ENCODE data around the gene PARD6B. TPM values are rescaled to one million over a fixed set of nuclear protein-coding genes. Genes with fewer than 3 reads are reported as not detected.
"Not testable (repeated sequence)": the region's sequence is repeated elsewhere in the genome, so short reads cannot be mapped to it uniquely, and the experiment has no call there.

Gene PARD6B
- total RNA-seq, 1 donor from 2014 or later = 32.5 TPM

- H3K27ac ChIP-seq = peak overlapping the region; percentile 88
- H3K27me3 ChIP-seq (ENCODE audit: low read depth) = no peaks in the 10 kb centered on the region
- DNase-seq (peak; percentile 6), ATAC-seq (no peak)
- no peak for TF ChIP-seq CTCF (IDR thresholded peaks at IDR 0.05)
- H3K9me3 ChIP-seq = no peaks in the 10 kb centered on the region
- H3K4me3 ChIP-seq = no peak overlapping the region
- H3K36me3 ChIP-seq = no peaks in the 10 kb centered on the region
- H3K4me1 ChIP-seq = peaks cover 23% of the 10 kb centered on the region
- intact Hi-C loops (cut with DNase I) = no loop called here
Observed at GRCh38 chr20:50789968-50790650, 58.7 kb downstream of the PARD6B start.

GRCh38 chr20:50790651-50791277 lies 59.4 kb downstream of the PARD6B start:
- Histone ChIP-seq H3K4me1 (peaks cover 28% of the 10 kb centered on the region), H3K36me3 (no peaks in the 10 kb centered on the region), H3K9me3 (no peaks in the 10 kb centered on the region), H3K27ac (peak overlapping the region; percentile 88), H3K27me3 (ENCODE audit: low read depth) (no peaks in the 10 kb centered on the region), H3K4me3 (peak overlapping the region; percentile 31)
- ATAC-seq (peak; percentile 93 to 94), DNase-seq (peak; percentile 93)
- intact Hi-C loops (cut with DNase I) = no loop called here
- TF ChIP-seq CTCF (IDR thresholded peaks at IDR 0.05) = peak; percentile 81

GRCh38 chr20:50792708-50793574 lies 61.6 kb downstream of the PARD6B start:
- Histone ChIP-seq H3K27ac (no peak overlapping the region), H3K27me3 (ENCODE audit: low read depth) (no peaks in the 10 kb centered on the region), H3K9me3 (no peaks in the 10 kb centered on the region), H3K4me3 (no peak overlapping the region), H3K4me1 (peaks cover 30% of the 10 kb centered on the region), H3K36me3 (no peaks in the 10 kb centered on the region)
- no peak for TF ChIP-seq CTCF (IDR thresholded peaks at IDR 0.05)
- DNase-seq (no peak), ATAC-seq (no peak)
- intact Hi-C loops (cut with DNase I) = no loop called here

GRCh38 chr20:50793575-50794016 lies 62.2 kb downstream of the PARD6B start:
- H3K27ac ChIP-seq; H3K27me3 ChIP-seq (ENCODE audit: low read depth); H3K9me3 ChIP-seq; ATAC-seq; H3K36me3 ChIP-seq; intact Hi-C loops (cut with DNase I); H3K4me3 ChIP-seq: not testable (repeated sequence)
- peaks cover 30% of the 10 kb centered on the region for H3K4me1 ChIP-seq
- TF ChIP-seq CTCF (IDR thresholded peaks at IDR 0.05) = peak; percentile 31
- peak; percentile 52 for DNase-seq

- no peaks in the 10 kb centered on the region for H3K36me3 ChIP-seq
- no peaks in the 10 kb centered on the region for H3K27me3 ChIP-seq (ENCODE audit: low read depth)
- H3K9me3 ChIP-seq = no peaks in the 10 kb centered on the region
- peak overlapping the region; percentile 82 for H3K4me3 ChIP-seq
- intact Hi-C loops (cut with DNase I) = no loop called here
- DNase-seq (peak; percentile 43), ATAC-seq (no peak)
- H3K27ac ChIP-seq = peak overlapping the region; percentile 60
- TF ChIP-seq CTCF (IDR thresholded peaks at IDR 0.05) = no peak
- H3K4me1 ChIP-seq = peaks cover 30% of the 10 kb centered on the region
Observed at GRCh38 chr20:50794181-50794845, 62.9 kb downstream of the PARD6B start.

All from lower lobe of right lung (tissue), 2 donors.